ENCODE results near the gene CHST11. TPM values are rescaled to one million over a fixed set of nuclear protein-coding genes. Genes with fewer than 3 reads are reported as not detected.

Gene CHST11
- total and polyA plus RNA-seq, 10 of the 15 experiments (the other 5 are each of a cell fraction or from before 2014, with no cell fraction given) = 1.9 to 38.1 (median 17.2) TPM

DNA sequence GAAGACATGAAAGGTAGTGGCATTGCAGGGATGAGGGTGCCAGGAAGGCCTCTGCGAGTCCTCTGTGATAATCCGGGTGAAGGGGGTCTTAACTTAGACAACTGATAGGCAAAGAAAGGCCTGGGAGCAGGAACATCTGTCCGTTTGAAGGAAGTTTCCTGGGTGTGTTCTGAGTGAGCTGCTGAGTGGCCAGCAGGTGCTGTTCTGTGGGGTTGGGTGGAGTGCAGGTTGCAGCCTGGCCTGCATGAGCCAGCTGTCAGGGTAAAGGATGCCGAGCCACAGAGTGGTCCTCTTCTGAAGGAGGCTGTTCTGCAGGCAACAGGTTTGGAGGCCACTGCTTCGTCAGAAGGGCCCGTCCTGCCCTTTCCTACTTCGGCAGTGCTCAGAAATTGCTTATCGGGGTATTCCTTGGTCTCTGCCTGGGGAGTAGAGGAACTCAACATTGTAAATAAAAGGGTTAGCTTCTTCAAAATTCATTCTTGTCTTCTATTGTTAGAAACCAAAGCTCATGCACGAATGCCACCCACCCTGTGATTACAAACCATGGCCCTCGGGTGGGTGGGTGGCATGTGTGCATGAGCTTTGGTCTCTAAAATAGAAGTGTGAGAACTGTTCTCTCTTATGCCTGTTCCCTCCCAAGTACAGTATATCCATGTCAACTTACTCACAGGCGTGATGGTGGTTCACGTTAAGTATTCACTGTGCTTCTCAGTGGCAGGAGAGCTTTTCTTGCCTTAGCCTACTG lies 118.9 kb downstream of the CHST11 start (continued):
- no peak for TF ChIP-seq HCFC1 (IDR thresholded peaks at IDR 0.05; ENCODE audit: low read length)
- TF ChIP-seq HSF1 (IDR thresholded peaks at IDR 0.05; ENCODE audit: low read depth, low read length) = no peak
- no peak for TF ChIP-seq KAT2A (conservative IDR thresholded peaks at IDR 0.05; ENCODE audit: control insufficient read depth, low read depth, low read length)

DNA sequence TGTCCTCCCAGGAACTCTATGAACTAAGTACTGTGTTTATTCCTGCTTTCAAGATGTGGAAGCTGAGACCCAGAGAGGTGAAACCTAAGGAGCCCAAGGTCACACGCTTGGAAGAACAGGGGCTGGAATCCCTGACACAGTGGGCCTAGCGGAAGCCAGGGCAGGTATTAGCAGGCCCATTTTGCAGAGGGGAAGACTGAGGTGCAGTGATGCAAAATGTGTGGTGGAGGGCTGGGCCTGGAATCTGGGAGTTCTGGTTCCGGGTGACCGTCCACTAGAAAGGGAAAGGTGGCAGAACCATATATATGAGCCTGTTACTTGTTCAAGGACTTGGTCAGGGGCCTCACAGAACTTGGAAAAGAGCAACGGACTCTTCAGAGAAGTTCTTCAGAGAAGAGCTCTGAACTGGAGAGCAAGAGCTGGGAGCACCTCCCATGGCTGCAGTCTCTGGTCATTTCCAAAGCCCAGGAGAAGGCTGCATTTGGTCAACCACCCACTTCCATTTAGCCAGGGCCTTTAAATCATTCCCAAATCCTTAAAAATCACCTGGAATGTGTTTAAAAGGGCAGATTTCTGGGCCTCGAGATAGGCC lies 119.5 kb downstream of the CHST11 start:
- ChIA-PET CTCF (interaction anchor here (0.9 to 1.1 kb wide), 2 partner anchors 26 to 195 kb away, joined by 3 read pairs; no protein-coding TSS in a partner anchor), RAD21 (ENCODE audit: unreplicated experiment) (interaction anchor here (1.1 to 1.5 kb wide), 3 partner anchors 25 to 195 kb away, joined by 3 to 4 read pairs (median 4); no protein-coding TSS in a partner anchor), POLR2A (interaction anchor here (0.6 to 0.8 kb wide), 2 partner anchors 119 to 120 kb away, joined by 3 to 5 read pairs; no protein-coding TSS in a partner anchor), SMC1A (ENCODE audit: uncharacterized antibody, unreplicated experiment) (interaction anchor here (1.0 to 1.6 kb wide), 2 partner anchors 28 to 41 kb away, joined by 3 to 4 read pairs; no protein-coding TSS in a partner anchor)
- no peaks in the 10 kb centered on the region for H4K20me1 ChIP-seq (ENCODE audit: control insufficient read depth, insufficient read depth)
- no peak overlapping the region for H2AFZ ChIP-seq (ENCODE audit: control insufficient read depth, low read depth, low read length)
- in situ Hi-C loops (cut with MboI) (no loop called here), intact Hi-C loops (cut with micrococcal nuclease; ENCODE audit: unreplicated experiment) (no loop called here)
- no peak overlapping the region for H3K9ac ChIP-seq (ENCODE audit: control insufficient read depth, insufficient read depth, low read length)
- H3K4me2 ChIP-seq (ENCODE audit: control insufficient read depth, insufficient read depth) = no peak overlapping the region
- no peaks in the 10 kb centered on the region for H3K9me3 ChIP-seq (replicated peaks; ENCODE audit: control insufficient read depth, insufficient read depth, low read length)
- BruUV-seq (replicated peaks) = no TSS peak
- no peak for ATAC-seq
- no peaks in the 10 kb centered on the region for H3K36me3 ChIP-seq (ENCODE audit: control insufficient read depth in 2 of 2, insufficient read depth in 2 of 2, low read length in 1 of 2)
- WGBS (ENCODE audit: insufficient coverage, insufficient replicate concordance, low lambda C conversion rate, missing lambda C conversion rate) = 100% methylated on average over 6 of the region's 6 CpGs
- no peak overlapping the region for H3K4me3 ChIP-seq
- peaks cover 44% of the 10 kb centered on the region for H3K4me1 ChIP-seq (ENCODE audit: control insufficient read depth, insufficient read depth, low read length)
- no peak for FAIRE-seq
- no peak overlapping the region for H3K27ac ChIP-seq (ENCODE audit: control insufficient read depth, insufficient read depth)
- DNase-seq (ENCODE audit: low read depth, low spot score) = no peak
- H3K79me2 ChIP-seq (ENCODE audit: control insufficient read depth, insufficient read depth, low read length) = peaks cover 21% of the 10 kb centered on the region
- no peaks in the 10 kb centered on the region for H3K27me3 ChIP-seq (replicated peaks in 1 of 2; ENCODE audit: control insufficient read depth in 2 of 2, insufficient read depth in 2 of 2, low read length in 1 of 2)
- TF ChIP-seq MEF2A (IDR thresholded peaks at IDR 0.05; ENCODE audit: insufficient read depth, low read depth, low read length) (no peak), SREBF1 (IDR thresholded peaks at IDR 0.05; ENCODE audit: low read length) (no peak), HCFC1 (IDR thresholded peaks at IDR 0.05; ENCODE audit: low read length) (no peak), NR2C2 (IDR thresholded peaks at IDR 0.05; ENCODE audit: borderline replicate concordance, control insufficient read depth, insufficient read length, low read depth) (no peak), STAT1 (conservative IDR thresholded peaks at IDR 0.05) (no peak), ZNF24 (IDR thresholded peaks at IDR 0.05) (no peak), CREB1 (IDR thresholded peaks at IDR 0.05; ENCODE audit: low read depth) (no peak), BCLAF1 (IDR thresholded peaks at IDR 0.05) (no peak), YY1 (IDR thresholded peaks at IDR 0.05; ENCODE audit: low read depth, low read length) (no peak), SUPT20H (IDR thresholded peaks at IDR 0.05; ENCODE audit: borderline replicate concordance, control insufficient read depth, low read depth, low read length) (no peak), SREBF2 (IDR thresholded peaks at IDR 0.05; ENCODE audit: low read length) (no peak), RBBP5 (conservative IDR thresholded peaks at IDR 0.05) (no peak)
